ENCODE measurements around the gene ZNF652. TPM values are rescaled to one million over a fixed set of nuclear protein-coding genes. Genes with fewer than 3 reads are reported as not detected.
A peak's percentile ranks its signal among the peaks of the same experiment; 100 is the strongest.

Gene ZNF652
- total RNA-seq, 4 donors from 2014 or later: 56.0 to 124 (median 92.2) TPM

DNA sequence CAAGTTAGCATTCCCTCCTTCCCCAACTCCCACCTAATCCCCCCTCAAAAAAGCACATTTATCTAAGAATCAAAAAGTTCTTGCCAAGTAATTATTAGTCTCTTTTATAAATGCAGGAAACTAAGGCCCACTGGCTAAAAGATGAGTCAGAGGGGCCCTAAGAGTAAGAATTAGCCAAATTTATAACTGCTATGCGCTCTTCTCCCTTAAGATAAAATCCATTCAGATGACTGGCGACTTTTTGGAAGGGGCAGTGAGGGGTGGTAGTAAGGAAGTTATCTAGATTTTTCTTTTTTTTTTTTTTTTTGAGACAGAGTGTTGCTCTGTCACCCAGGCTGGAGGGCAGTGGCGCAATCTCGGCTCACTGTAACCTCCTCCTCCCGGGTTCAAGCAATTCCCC lies 17.1 kb downstream of the ZNF652 start:
- 70 to 92% methylated on average over 2 to 5 of the region's 5 CpGs for WGBS, 2 donors (ENCODE audit: low coverage in 1 of 2)
- no peak overlapping the region for H3K27ac ChIP-seq
- TF ChIP-seq POLR2A (IDR thresholded peaks at IDR 0.05) (no peak), EP300 (IDR thresholded peaks at IDR 0.05) (no peak), POLR2AphosphoS5 (IDR thresholded peaks at IDR 0.05) (no peak), CTCF (IDR thresholded peaks at IDR 0.05) (no peak)
- H3K4me1 ChIP-seq: peaks cover 0 to 51% (median 0%) of the 10 kb centered on the region in 3 donors
- no peaks in the 10 kb centered on the region for H3K27me3 ChIP-seq
- H3K4me3 ChIP-seq: no peak overlapping the region
- H3K36me3 ChIP-seq: peaks cover 0 to 5% of the 10 kb centered on the region in 2 donors
- no peaks in the 10 kb centered on the region for H3K9me3 ChIP-seq
- no peak for ATAC-seq

DNA sequence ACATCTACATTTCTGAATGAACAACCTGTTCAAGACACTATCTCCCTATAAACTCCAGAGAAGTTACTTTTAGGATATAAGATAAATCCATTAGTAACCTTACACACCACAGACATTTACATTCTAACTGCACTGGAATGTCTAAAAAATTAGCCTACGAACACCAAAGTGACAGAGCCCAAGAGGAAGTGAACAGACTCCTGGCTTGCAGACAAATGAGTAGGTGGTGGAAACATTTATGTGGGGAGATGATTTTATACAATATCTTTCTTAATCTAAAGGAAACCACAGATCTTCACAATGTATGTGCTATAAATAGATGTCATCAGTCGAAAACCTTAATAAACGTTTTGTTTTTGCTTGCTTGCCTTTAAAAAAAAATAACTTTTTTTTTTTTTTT lies 18.8 kb downstream of the ZNF652 start:
- 7 to 43% methylated on average over 3 of the region's 3 CpGs for WGBS, 2 donors (ENCODE audit: low coverage in 1 of 2)
- Histone ChIP-seq H3K27me3 (no peaks in the 10 kb centered on the region), H3K27ac (no peak overlapping the region), H3K4me3 (no peak overlapping the region), H3K36me3 (no peaks in the 10 kb centered on the region), H3K4me1 (peaks cover 0 to 54% (median 4%) of the 10 kb centered on the region in 3 donors), H3K9me3 (no peaks in the 10 kb centered on the region)
- TF ChIP-seq POLR2AphosphoS5 (IDR thresholded peaks at IDR 0.05) (no peak), EP300 (IDR thresholded peaks at IDR 0.05) (no peak)
- ATAC-seq: no peak

DNA sequence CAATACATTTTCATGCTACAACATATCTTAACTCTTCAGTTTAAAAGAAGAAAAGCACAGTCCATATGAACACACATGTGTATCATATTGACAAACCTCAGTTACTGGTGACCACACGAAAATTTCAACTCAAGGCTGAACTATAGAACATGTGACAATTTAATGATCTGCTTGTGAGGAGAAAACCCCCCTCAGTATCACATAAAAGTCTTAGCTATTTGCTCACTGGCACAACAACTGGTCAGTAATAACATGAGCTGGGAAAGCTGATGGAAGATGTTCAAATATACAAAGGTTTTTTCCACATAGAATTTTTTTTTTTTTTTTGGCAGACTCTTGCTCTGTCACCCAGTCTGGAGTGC lies 19.5 kb downstream of the ZNF652 start:
- Histone ChIP-seq H3K4me1 (peaks cover 0 to 61% (median 4%) of the 10 kb centered on the region in 3 donors), H3K4me3 (no peak overlapping the region), H3K27me3 (no peaks in the 10 kb centered on the region), H3K36me3 (no peaks in the 10 kb centered on the region), H3K9me3 (no peaks in the 10 kb centered on the region), H3K27ac (no peak overlapping the region)
- TF ChIP-seq POLR2AphosphoS5 (IDR thresholded peaks at IDR 0.05): no peak
- TF ChIP-seq EP300 (IDR thresholded peaks at IDR 0.05): no peak
- TF ChIP-seq CTCF (IDR thresholded peaks at IDR 0.05): no peak
- no peak for TF ChIP-seq POLR2A (IDR thresholded peaks at IDR 0.05)
- ATAC-seq: no peak
- WGBS, 2 donors (ENCODE audit: low coverage in 1 of 2): 17 to 41% methylated on average over 1 of the region's 1 CpG

GRCh38 chr17:49341356-49341755 lies 20.7 kb downstream of the ZNF652 start:
- no peak for ATAC-seq
- H3K4me1 ChIP-seq: peaks cover 0 to 56% (median 4%) of the 10 kb centered on the region in 3 donors
- peak overlapping the region in 1 of 4 donors; percentile 12 for H3K27ac ChIP-seq
- no peaks in the 10 kb centered on the region for H3K36me3 ChIP-seq
- no peaks in the 10 kb centered on the region for H3K27me3 ChIP-seq
- no peaks in the 10 kb centered on the region for H3K9me3 ChIP-seq
- 24 to 43% methylated on average over 5 of the region's 5 CpGs for WGBS, 2 donors (ENCODE audit: low coverage in 1 of 2)
- TF ChIP-seq POLR2AphosphoS5 (IDR thresholded peaks at IDR 0.05): no peak
- no peak for TF ChIP-seq EP300 (IDR thresholded peaks at IDR 0.05)
- no peak for TF ChIP-seq CTCF (IDR thresholded peaks at IDR 0.05)
- no peak for TF ChIP-seq POLR2A (IDR thresholded peaks at IDR 0.05)
- H3K4me3 ChIP-seq: no peak overlapping the region

DNA sequence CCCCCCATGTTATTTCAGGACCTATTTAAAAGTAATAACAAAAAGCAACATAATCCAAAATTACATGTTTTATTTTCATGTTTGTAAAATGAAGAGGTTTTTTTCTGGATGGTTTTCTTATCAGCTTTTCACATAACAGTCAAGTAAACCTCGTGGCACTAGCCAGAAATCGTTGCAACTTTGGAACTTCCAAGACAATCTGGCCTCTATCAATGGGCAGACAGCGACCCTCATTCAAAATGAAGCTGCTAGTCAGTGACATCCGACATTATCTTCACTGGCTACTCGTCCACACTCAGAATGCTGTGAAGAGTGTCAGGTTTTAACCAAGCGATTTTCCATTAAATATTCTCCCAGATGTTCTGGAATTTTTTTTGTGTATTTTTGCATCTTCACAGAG lies 22.7 kb downstream of the ZNF652 start:
- WGBS, 2 donors (ENCODE audit: low coverage in 1 of 2): 56 to 78% methylated on average over 6 of the region's 6 CpGs
- ATAC-seq: no peak
- Histone ChIP-seq H3K4me1 (peaks cover 0 to 71% (median 4%) of the 10 kb centered on the region in 3 donors), H3K4me3 (no peak overlapping the region), H3K9me3 (no peaks in the 10 kb centered on the region), H3K27me3 (no peaks in the 10 kb centered on the region), H3K36me3 (no peaks in the 10 kb centered on the region), H3K27ac (no peak overlapping the region)
- no peak for TF ChIP-seq POLR2AphosphoS5 (IDR thresholded peaks at IDR 0.05)
- TF ChIP-seq POLR2A (IDR thresholded peaks at IDR 0.05): no peak
- no peak for TF ChIP-seq EP300 (IDR thresholded peaks at IDR 0.05)
- TF ChIP-seq CTCF (IDR thresholded peaks at IDR 0.05): no peak
